ENCODE data around the gene KCNV2.

- TF ChIP-seq CTCF (IDR thresholded peaks at IDR 0.05) (no peak), POLR2A (IDR thresholded peaks at IDR 0.05) (no peak), POLR2AphosphoS5 (IDR thresholded peaks at IDR 0.05; ENCODE audit: insufficient read depth in 1 of 2, low read depth in 1 of 2) (no peak)
Observed at GRCh38 chr9:2688636-2689035, 28.7 kb upstream of the KCNV2 start.

All from vagina (tissue), 2 donors.